Stimulated activated CD8-positive, alpha-beta memory T cell treated with anti-CD3 and anti-CD28 coated beads, Interleukin-12 subunit alpha, Interleukin-12 subunit beta, amount 100 ng/mL, for 4 hours (primary cell): Measurements from ENCODE around the gene BCLAF3.

ENCODE experiments used
- DNase-seq: peaks from one replicate; pipeline ENCODE4 v3.0.0-alpha.2; 2020; ENCODE audit warnings: low read depth

The BCLAF3 gene

GRCh38 chrX:19990556-19991349 is at the start of gene BCLAF3:
Gene BCLAF3 (minus strand): TSS chrX:19991061. CDS start chrX:19970264, 20,797 bp downstream.
- DNase-seq, result peak; percentile 80

GRCh38 chrX:20038966-20039365 is 48.1 kb upstream of the BCLAF3 start:
- no peak for DNase-seq

- DNase-seq, result no peak
These were observed 46.3 kb upstream of the BCLAF3 start for GRCh38 chrX:20037186-20037585.

- no peak for DNase-seq
These were observed 41.3 kb upstream of the BCLAF3 start for GRCh38 chrX:20032201-20032600.

GRCh38 chrX:20029728-20030127 is 38.9 kb upstream of the BCLAF3 start:
- DNase-seq, result no peak

GRCh38 chrX:20028588-20028987 is 37.7 kb upstream of the BCLAF3 start:
- DNase-seq, result no peak

- DNase-seq, result no peak
These were observed 35.4 kb upstream of the BCLAF3 start for GRCh38 chrX:20026278-20026677.

GRCh38 chrX:20019672-20020365 is 29.0 kb upstream of the BCLAF3 start:
- DNase-seq, result no peak

- no peak for DNase-seq
These were observed 25.7 kb upstream of the BCLAF3 start for GRCh38 chrX:20016616-20016945.

- no peak for DNase-seq
These were observed 25.2 kb upstream of the BCLAF3 start for GRCh38 chrX:20015945-20016615.

- no peak for DNase-seq
These were observed 24.6 kb upstream of the BCLAF3 start for GRCh38 chrX:20015422-20015821.

- DNase-seq, result no peak
These were observed 20.7 kb upstream of the BCLAF3 start for GRCh38 chrX:20011608-20012007.

- DNase-seq, result no peak
These were observed 17.2 kb upstream of the BCLAF3 start for GRCh38 chrX:20007962-20008622.

GRCh38 chrX:20005883-20006282 is 15.0 kb upstream of the BCLAF3 start:
- DNase-seq, result no peak

GRCh38 chrX:20001588-20001987 is 10.7 kb upstream of the BCLAF3 start:
- no peak for DNase-seq

GRCh38 chrX:19991350-19991718 is 473 bp upstream of the BCLAF3 start:
- DNase-seq, result no peak

- DNase-seq, result no peak
These were observed 708 bp downstream of the BCLAF3 start for GRCh38 chrX:19990151-19990555.

GRCh38 chrX:19987856-19988255 is 3.0 kb downstream of the BCLAF3 start:
- no peak for DNase-seq

- DNase-seq, result no peak
These were observed 4.3 kb downstream of the BCLAF3 start for GRCh38 chrX:19986531-19986930.

- DNase-seq, result no peak
These were observed 8.9 kb downstream of the BCLAF3 start for GRCh38 chrX:19981947-19982346.

- DNase-seq, result no peak
These were observed 15.0 kb downstream of the BCLAF3 start for GRCh38 chrX:19975845-19976244.

- no peak for DNase-seq
These were observed 17.9 kb downstream of the BCLAF3 start for GRCh38 chrX:19972984-19973383.

GRCh38 chrX:19968276-19968675 is 22.6 kb downstream of the BCLAF3 start:
- DNase-seq, result no peak
